ENCODE data around the gene MCM6.
"Not testable (repeated sequence)": the region's sequence is repeated elsewhere in the genome, so short reads cannot be mapped to it uniquely, and the experiment has no call there.

The MCM6 gene

DNA sequence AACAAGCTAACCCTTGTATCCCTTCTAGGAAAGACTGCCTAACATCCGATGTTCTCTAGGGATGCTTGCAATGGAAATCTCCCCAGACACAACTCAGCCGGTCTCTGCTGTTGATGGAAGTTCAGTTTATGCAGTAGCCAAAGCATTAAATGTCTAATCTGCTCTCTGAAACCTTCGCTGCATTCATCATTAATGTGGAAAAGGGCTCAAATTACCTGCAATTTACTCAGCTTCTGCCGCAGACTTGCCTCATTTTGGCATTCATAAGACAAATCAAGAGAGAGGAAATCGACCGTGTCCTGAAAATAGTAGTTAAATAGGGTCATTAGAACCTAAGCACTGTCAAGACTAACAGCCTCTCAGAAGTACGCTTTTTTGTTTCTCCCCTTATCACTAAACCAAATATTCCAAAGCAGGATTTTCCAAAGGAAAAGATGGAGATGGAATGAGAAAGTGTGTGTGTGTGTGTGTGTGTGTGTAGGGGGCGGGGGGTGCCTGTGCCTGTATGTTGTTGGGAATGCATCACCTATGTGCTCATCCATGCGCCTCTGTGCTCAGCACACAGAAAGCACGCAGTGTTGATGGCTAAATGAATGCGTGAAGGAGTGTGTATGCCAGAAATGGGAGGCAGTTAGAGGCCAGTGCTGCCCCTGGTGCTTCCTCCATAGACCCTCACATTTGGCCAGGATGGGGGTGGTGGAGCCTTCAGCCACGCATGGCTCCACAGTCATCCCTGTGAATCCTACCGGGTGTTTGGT, 46.7 kb downstream of the MCM6 start:
- in situ Hi-C loops (cut with HindIII; ENCODE audit: low pct_ligation_motif_present, low pct_unique_long_range_greater_than_20kb, low sequenced_read_pairs): no loop called here
- no peak for DNase-seq

DNA sequence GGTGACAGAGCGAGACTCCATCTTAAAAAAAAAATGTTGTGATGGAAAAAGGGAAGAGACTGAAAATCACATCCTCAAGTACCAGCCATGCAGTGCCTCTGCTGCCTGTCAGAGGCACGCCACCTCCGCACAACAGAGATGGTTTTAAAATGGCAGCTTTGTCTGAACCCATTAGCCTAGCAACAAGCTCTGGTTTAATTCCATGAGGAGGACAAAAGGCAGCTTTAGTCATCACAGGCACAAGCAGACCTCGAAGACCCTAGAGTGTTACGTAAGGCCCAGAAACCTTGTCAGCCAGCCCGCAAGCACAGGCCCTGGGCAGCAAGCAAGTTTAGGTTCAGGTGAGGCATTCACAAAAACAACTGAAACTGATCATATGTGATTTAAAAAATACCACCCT, 49.7 kb downstream of the MCM6 start:
- in situ Hi-C loops (cut with HindIII; ENCODE audit: low pct_ligation_motif_present, low pct_unique_long_range_greater_than_20kb, low sequenced_read_pairs): no loop called here
- DNase-seq: no peak

DNA sequence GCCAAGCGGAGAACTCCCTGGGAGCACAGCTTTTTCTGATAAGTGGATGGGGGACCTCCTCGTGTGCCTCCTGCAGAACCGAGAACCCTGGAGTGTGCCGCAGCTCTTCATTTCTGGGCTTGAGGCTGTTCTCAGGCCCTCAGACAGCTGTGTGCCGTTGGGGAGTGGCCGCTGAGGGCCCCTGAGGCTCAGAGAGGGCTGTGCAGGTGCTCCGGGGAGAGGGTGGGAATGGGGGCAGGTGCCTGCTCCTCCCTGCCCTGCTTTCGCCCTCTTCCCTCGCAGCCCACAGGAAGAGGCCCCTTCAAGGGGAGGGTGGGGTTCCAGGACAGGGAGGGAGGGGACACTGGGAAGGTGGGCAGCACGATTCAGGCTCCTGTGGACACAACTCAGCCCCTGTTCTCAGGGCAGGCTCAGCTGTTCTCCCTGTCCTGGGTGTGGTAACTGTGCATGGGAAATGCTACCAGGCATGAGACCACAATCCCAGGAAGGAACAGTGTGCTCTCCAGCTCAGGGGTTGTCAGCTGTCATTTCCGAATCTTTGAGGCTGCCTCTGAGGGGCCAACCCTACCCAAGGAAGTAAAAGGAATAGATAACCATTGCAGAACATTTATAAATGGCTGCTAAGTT, 50.6 kb downstream of the MCM6 start:
- DNase-seq: no peak
- in situ Hi-C loops (cut with HindIII; ENCODE audit: low pct_ligation_motif_present, low pct_unique_long_range_greater_than_20kb, low sequenced_read_pairs): no loop called here

DNA sequence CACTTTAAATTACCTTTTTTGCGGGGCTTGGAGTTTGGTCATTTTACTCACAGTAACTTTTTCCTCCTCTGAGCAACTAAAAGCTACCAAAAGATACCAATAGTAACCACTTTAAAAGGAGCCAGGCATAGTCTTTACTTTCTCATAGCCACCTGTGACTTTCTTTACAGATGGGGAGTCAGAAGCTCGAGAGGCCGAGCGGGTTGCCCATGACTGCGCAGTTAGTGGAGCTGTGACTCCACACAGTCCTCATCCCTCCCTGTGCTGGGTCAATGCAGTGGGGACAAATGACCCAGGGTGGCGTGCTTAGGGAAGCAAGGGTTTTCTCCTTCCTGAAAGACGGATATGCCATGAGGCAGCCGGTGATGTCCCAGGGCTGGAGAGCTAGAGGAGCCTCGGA, 51.1 kb downstream of the MCM6 start:
- in situ Hi-C loops (cut with HindIII; ENCODE audit: low pct_ligation_motif_present, low pct_unique_long_range_greater_than_20kb, low sequenced_read_pairs): no loop called here
- no peak for DNase-seq

DNA sequence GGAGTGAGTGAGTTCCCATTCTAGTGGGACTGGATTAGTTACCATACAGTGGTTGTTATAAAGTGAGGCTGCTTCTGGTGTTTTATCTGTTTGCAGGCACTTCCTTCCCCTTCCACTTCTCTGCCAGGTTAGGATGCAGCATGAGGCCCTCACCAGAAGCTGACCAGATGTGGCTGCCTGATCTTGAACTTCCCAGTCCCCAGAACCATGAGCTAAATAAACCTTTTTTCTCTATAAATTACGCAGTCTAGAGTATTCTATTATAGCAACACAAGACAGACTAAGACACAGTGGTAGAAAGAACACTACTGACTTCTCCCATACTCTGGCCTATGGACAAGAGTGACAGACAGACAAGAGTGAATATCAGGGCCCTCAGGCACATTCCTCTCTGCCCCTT, 53.4 kb downstream of the MCM6 start:
- in situ Hi-C loops (cut with HindIII; ENCODE audit: low pct_ligation_motif_present, low pct_unique_long_range_greater_than_20kb, low sequenced_read_pairs): no loop called here
- no peak for DNase-seq

DNA sequence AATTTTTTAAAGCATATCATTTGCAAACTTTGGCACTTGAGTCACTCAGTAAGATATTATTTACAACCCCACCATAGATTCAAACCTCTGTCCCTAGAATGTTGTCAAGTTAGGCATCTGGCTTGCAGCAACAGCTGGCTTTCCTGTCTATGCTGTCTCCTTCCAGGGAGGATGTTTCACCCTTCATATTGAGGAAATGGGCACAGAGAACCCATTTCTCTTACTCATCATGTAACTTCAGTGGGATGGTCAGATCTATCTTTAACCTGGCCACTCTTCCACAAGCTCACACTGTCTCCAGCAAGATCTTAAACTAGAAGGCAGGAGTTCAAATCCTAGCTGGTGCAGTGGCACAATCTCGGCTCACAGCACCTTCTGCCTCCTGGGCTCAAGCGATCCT, 55.1 kb downstream of the MCM6 start:
- in situ Hi-C loops (cut with HindIII; ENCODE audit: low pct_ligation_motif_present, low pct_unique_long_range_greater_than_20kb, low sequenced_read_pairs): no loop called here
- no peak for DNase-seq

DNA sequence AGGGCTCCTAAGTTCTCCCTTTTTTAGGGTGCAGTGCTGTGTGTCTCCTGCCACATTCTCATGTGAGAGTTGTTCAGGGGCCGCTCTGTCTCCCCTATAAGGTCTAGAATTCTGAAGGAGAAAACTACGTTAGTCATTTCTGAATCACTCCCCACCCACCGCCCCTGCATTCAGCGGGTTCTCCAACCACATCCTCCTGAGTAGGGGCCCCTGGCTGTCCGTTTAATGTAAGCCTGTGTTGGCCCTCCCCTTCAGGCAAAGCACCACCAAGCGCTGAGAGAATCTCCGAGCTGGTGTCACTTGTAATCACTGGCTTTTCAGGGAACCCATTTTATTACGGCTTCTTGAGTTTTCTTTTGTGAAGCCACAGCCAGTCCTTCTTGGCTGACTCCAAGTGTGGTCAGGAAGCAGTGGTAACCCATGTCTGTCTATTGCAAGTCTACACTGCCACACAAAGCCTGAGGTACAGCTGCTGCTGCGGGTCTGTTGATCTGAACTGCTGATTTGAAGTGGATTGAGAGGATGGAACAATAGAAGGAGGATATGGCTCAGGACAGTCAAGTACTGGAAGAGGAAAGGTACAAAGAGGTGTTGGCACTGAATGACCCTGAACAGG, 56.1 kb downstream of the MCM6 start:
- DNase-seq: no peak
- in situ Hi-C loops (cut with HindIII; ENCODE audit: low pct_ligation_motif_present, low pct_unique_long_range_greater_than_20kb, low sequenced_read_pairs): no loop called here

DNA sequence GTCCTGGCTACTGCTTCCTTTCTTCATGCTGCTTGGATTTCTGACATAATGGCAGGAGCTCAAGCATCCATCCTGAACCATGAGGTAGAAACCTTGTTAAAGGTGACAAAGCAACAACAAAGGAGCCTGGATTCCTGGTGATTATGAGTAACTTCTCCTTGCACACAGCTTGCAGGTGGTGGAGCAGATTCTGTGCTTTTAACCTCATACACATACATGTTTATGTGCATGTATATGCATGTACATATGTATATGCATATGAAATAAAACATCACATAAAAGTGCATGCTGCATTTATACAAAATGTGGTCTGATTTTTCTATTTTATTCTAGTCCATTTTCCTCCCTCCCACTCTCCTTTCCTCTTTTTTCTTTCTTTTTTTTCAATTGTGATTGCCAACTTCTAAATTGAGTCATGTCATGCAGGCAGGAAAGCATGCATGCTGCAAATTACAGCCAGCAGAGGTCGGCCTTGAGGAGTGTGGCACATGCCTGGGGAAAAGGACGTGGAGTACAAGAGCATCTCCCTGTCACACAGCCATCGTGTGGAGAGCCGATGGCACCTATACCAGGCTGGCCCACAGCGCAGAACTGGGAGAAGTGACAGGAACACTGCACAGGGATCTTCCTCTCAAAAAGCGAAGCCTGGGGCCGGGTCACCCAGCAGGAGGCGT, 57.2 kb downstream of the MCM6 start:
- in situ Hi-C loops (cut with HindIII; ENCODE audit: low pct_ligation_motif_present, low pct_unique_long_range_greater_than_20kb, low sequenced_read_pairs): no loop called here
- peak; percentile 36 for DNase-seq

DNA sequence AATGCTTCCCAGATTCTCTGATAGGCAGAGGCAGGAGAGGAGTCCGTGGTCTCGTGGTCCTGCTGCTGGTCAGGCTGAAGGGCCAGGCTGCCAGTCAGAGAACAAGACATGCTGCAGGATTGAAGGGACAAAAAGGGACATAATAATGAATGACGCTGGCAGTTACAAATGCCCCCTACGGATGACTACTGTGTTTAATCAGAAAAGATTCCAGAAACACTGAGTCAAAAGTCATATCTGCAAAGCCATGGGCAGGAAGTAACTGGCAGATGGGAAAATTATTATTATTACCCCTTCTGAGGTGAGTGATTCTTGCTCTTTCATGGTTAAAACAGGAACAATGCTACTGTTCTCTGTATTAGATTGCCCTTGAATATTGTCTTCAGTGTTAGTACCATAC, 58.3 kb downstream of the MCM6 start:
- in situ Hi-C loops (cut with HindIII; ENCODE audit: low pct_ligation_motif_present, low pct_unique_long_range_greater_than_20kb, low sequenced_read_pairs): no loop called here

DNA sequence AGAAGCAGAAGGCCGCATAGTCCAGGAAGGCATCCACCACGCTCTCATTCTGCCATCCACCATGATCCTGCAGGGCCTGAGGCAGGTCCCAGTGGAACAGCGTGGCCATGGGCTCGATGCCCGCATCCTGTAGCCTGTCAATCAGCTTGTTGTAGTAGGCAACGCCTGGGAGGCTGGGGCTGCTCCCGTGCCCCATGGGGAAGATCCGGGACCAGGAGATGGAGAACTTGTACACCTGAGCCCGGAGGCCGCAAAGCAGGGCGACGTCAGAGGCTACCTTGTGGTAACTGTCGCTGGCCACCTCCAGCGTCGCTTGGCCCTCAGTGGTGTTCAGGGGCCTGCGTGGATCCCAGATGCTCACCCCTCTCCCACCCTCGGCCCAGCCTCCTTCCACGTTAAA, 58.8 kb downstream of the MCM6 start:
- no peak for DNase-seq
- in situ Hi-C loops (cut with HindIII; ENCODE audit: low pct_ligation_motif_present, low pct_unique_long_range_greater_than_20kb, low sequenced_read_pairs): no loop called here

More for the DNA sequence above, 58.3 kb downstream of the MCM6 start:
- no peak for DNase-seq

DNA sequence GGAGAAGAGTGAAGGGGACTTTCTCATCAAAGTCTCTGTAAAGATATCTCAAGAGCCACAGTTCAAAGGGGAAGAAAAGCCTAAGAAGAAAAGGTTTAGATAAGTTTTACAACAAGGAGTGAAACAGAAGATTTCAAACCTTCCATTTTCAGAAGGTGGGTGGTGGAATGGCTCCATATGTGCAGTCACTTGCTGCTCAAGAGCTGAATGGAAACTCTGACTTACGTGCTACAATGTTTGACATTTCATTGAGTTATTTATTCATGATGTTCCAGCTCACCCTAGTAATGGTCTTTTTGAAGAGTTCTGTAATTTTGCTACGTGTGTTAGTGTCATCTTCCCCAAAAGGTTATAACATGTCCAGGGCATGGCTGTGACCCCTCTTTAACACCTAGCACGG, 61.0 kb downstream of the MCM6 start:
- no peak for DNase-seq
- in situ Hi-C loops (cut with HindIII; ENCODE audit: low pct_ligation_motif_present, low pct_unique_long_range_greater_than_20kb, low sequenced_read_pairs): no loop called here

DNA sequence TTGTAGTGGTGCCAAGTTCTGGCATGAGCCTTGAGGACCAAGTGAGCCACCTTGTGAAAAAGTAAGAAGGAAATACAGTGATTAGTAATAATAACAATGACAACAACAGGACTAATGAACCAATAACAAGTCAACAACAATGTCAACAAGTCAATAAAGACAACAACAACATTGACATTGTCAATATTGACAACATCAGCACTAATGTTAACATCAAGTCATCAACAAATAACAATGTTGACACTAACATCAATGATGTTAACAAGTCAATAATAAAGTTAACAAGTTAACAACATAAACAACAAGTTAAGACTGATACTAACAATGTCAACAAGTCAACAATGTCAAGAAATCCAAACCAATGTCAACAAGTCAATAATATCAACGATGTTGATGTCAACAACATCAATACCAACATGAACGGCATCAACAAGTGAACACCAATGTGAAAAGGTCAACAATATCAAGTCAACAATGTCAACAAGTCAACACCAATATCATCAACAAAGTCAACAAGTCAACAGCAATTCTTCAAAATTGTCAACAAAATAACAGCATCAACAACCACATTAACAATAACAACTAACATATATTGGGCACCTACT, 63.2 kb downstream of the MCM6 start:
- in situ Hi-C loops (cut with HindIII; ENCODE audit: low pct_ligation_motif_present, low pct_unique_long_range_greater_than_20kb, low sequenced_read_pairs): no loop called here
- no peak for DNase-seq

DNA sequence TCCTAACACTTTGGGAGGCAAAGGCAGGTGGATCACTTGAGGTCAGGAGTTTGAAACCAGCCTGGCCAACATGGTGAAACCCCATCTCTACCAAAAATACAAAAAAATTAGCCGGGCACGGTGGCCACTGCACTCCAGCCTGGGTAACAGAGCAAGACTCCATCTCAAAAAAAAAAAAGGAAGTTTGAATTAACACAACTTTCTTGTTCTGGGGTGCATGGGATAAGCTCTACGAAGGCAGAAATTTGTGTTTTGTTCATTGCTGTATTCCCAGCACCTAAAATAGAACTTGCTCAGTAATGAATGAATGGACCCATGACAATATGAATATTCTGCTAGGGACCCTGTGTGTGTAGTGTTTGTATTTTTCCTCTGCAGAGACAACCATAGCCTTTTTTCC, 68.4 kb downstream of the MCM6 start:
- DNase-seq; in situ Hi-C loops (cut with HindIII; ENCODE audit: low pct_ligation_motif_present, low pct_unique_long_range_greater_than_20kb, low sequenced_read_pairs): not testable (repeated sequence)

DNA sequence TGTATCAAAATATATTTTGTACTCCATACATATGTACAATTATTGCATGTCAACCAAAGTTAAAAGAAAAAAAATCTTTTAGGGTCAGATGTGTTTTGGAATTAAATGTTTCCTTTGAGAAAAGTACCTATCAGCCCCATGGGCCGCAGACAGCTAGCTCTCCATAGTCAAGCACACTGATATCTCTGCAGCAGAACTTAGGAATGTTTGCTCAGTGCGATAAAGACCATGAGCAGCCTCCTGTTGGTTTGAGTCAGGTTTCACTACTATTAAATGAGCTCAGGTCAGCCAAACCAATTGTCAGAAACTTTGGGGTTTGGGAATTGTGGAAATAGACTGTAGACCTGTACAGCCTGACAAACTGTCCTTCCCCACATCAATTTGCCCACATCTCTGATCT, 73.0 kb downstream of the MCM6 start:
- DNase-seq: no peak
- in situ Hi-C loops (cut with HindIII; ENCODE audit: low pct_ligation_motif_present, low pct_unique_long_range_greater_than_20kb, low sequenced_read_pairs): no loop called here

DNA sequence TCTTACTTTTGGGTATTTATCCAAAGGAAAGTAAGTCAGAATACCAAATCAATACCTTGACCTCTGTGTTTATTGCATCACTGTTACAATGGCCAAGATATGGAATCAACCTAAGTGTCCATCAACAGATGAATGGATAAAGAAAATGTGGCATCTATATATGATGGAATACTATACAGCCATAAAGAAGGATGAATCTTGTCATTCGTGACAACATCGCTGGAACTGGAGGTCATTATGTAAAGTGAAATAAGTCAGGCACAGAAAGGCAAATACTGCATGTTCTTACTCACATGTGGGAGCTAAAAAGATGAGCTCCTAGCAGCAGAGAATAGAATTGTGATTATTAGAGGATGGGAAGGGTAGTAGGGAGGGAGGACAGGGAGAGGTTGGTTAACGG, 73.9 kb downstream of the MCM6 start:
- in situ Hi-C loops (cut with HindIII; ENCODE audit: low pct_ligation_motif_present, low pct_unique_long_range_greater_than_20kb, low sequenced_read_pairs): no loop called here
- DNase-seq: no peak

DNA sequence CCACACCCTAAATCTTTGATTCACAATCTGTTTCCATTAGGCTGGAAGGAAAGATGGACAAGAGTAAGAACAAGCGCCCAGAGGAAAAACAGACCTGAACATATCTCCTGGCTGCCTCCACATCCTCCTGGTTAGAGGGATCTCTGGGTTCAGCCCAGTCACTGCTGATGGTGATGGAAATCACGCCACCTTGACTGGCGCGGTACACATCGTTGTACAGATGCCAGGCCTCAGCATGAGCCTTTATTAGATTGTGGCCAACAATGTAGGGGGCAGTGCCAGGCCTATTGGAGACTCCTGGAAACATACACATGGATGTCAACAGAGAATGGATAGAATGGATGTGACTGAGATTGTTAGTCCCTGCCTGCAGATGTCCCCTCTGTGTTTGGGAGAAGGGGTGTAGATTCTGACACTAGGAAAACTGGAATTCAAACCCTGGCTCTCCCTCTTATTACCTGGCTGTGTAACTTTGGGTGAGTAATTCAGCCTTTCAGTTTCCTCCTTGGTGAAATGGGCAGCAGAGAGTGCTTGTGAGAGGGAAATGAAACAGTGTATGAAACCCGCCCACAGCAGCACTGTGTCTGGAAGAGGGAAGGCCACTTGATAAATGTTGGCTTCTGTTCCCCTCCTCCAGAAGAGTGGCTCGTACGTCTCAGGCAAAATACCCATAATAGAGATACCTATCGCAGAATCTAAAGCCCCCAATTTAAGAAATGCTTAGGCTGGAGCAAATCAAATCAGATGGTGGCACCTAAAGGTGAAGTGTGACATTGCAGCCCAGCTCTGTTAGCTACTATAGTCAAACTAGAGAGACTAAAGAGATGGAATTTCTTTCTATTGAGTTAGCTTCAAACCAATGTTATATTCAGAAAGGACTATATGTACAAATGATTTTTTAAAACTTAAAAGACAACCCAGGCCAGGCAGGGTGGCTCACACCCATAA, 75.5 kb downstream of the MCM6 start:
- no peak for DNase-seq
- in situ Hi-C loops (cut with HindIII; ENCODE audit: low pct_ligation_motif_present, low pct_unique_long_range_greater_than_20kb, low sequenced_read_pairs): no loop called here

DNA sequence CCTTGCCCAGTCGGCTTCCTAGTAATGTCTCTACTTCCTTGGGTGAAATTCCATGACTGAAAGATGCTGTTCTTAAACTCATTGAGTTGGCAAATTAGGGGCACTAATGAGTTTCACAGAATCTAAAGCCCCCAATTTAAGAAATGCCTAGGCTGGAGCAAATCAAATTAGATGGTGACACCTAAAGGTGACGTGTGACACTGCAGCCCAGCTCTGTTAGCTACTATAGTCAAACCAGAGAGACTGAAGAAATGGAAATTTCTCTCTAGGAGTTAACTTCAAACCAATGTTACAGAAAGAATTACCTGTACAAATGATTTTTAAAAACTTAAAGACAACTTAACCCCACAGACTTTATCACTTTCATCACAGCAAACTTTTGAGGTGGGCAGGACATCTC, 76.5 kb downstream of the MCM6 start:
- DNase-seq: no peak
- in situ Hi-C loops (cut with HindIII; ENCODE audit: low pct_ligation_motif_present, low pct_unique_long_range_greater_than_20kb, low sequenced_read_pairs): no loop called here

DNA sequence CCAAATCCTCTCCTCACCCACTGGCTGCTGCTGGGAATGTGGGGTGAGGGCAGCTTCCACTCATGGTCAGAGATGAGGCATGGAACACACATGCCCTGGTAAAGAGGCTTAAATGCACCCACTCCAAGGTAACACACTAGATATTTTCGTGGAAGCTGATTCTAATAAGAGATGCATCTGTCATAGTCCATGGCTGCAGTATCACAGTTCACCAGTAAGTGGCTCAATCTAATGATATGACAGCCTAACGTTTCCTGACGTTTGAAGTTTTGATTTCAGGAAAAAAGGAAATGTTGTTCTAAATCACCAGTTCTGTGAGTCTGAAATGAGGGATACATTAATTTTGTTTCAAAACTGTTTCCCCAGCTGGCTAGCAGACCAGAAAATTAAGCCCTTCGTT, 77.5 kb downstream of the MCM6 start:
- no peak for DNase-seq
- in situ Hi-C loops (cut with HindIII; ENCODE audit: low pct_ligation_motif_present, low pct_unique_long_range_greater_than_20kb, low sequenced_read_pairs): no loop called here

All from ACHN (cell line).